Cerebellar nuclear complex (tissue), 1 donor: ENCODE data around the gene ZNF320.
"Not testable (repeated sequence)": the region's sequence is repeated elsewhere in the genome, so short reads cannot be mapped to it uniquely, and the experiment has no call there.

Experiments used
- DNase-seq, 2 experiments: peaks; one replicate each; lab custom pipeline; 2025; lab: John Stamatoyannopoulos, UW

The ZNF320 gene

DNA sequence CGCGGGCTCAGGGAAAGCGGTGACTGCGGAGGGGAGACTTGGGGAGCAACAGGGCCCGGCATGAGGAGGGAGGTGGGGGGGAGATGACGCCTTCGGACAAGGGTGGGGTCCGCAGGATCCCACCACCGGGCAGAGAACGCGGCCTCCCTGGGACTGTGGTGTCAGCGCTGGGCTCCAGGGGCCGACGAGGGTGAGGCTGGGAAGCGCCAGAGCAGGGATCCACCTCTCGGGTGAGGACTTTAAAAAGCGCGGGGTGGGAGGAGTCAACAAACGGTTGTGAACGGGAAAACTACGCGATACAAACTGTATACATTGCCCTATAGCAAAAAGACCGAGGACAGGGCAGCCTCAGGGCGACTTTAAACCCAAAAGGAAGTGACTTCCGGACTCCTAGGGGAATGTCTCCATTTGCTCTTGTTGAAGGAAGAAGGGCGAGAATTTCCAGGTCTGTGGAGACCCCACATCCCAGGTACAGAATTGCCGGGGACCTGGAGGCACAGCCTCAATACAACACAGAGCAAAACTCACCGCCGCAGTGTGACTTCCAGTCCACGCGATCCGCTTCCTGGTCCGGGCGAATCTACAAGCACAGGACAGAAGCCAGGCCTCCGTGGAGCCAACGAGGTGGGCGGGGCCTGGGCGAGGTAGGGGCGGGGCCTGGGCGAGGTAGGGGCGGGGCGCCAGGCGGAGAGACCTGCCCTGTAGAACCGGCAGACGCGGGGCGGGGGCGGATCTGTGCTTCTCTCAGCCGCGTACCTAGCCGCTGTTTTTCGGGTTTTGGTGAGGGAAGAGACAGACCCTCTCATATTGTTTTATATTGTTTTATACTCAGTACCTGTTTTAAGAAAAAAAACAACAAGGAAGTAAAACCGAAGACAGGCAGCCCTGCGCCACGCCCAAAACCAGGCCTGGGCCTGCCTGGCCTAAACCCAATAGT lies 25.7 kb upstream of the ZNF320 start, which contains the start of gene ZNF888:
ZNF888 (minus strand) TSS at position 588 of the 937 bp plus-strand sequence. CDS start 5,555 bp downstream, outside the sequence.
- peak; percentile 28 to 68 for DNase-seq

DNA sequence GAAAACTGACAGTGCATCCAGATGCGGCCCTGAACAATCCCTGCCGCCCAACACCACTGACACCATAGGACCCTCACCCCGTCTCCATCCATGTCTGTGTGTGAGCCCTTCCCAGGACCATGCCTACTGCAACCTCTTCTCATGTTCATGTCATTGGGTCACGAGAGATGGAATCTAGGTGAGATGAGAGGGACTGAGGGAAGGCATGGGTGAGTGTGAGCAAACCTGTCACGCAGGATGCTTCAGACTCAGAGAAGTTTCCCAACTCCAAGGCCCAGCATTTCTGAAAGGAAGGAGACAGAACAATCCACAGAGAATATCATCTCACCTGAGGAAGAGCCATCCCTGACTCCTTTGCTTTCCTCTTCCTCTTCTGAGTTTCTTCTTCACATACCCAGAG lies 20.1 kb upstream of the ZNF320 start:
- DNase-seq, result no peak

- DNase-seq, result no peak
Measured at GRCh38 chr19:52910648-52911047, 13.2 kb upstream of the ZNF320 start.

GRCh38 chr19:52904052-52904780 lies 6.8 kb upstream of the ZNF320 start:
- DNase-seq, result not testable (repeated sequence)

GRCh38 chr19:52901842-52902241 lies 4.4 kb upstream of the ZNF320 start:
- DNase-seq, result no peak

DNA sequence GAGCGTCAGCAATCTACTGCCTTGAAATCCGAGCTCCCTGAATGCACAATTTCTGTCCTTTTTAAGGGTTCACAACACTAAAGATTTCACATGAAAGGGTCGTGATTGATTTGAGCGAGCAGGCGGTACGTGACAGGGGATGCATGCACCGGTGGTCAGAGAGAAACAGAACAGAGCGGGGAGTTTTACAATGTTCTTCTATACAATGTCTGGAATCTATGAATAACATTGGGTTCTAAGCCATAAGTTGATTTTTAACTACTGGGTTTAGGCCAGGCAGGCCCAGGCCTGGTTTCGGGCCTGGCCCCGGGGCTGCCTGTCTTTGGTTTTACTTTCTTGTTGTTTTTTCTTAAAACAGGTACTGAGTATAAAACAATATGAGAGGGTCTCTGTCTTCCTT lies 1.2 kb upstream of the ZNF320 start:
- DNase-seq, result not testable (repeated sequence)

DNA sequence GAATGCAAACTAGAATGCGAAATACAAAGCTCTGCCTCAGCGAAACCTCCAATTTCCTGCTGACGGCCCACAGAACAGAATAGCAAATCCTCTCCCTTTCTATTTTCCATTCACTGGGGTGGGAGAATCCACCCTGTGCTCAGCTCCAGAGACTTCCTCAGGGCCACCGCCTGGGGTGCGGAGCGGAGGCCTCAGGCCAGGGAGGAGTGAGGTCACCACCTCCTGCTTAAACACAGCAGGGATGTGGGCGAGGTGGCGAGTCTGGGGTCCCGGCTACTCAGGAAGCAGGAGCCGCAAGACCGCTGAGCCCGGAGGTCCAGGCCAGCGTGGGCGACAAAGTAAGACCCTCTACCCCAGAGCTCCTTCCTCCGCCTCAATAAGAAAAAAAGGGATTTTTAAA lies 666 bp upstream of the ZNF320 start:
- DNase-seq, result no peak

GRCh38 chr19:52896431-52897137 lies 851 bp downstream of the ZNF320 start:
- DNase-seq, result no peak

GRCh38 chr19:52891336-52891735 lies 6.1 kb downstream of the ZNF320 start:
- no peak for DNase-seq

DNA sequence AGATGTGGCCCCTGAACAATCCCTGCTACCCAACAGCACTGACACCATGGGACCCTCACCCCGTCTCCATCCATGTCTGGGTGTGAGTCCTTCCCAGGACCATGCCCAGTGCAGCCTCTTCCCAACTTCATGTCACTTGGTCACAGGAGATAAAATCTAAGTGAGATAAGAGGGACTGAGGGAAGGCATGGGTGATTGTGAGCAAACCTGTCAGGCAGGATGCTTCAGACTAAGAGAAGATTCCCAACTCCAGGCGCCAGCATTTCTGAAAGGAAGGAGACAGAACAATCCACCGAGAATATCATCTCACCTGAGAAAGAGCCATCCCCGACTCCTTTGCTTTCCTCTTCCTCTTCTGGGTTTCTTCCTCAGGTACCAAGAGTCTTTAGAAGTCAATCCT lies 7.5 kb downstream of the ZNF320 start:
- no peak for DNase-seq

DNA sequence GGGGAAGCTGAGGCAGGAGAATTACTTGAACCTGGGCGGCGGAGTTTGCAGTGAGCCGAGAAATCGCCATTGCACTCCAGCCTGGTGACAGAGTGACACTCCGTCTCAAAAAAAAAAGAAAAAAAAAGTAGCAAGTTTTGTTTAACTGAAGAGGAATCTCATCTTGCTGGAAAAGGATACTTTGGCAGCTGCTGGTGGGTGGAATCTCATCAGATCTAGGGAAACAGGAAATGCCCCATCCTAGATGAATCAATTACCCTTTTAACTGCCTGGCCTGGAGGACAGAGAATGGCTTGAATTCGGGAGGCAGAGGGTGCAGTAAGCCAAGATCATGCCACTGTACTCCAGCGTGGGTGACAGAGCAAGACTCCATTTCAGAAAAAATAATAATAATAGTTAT lies 8.4 kb downstream of the ZNF320 start:
- DNase-seq, result no peak

DNA sequence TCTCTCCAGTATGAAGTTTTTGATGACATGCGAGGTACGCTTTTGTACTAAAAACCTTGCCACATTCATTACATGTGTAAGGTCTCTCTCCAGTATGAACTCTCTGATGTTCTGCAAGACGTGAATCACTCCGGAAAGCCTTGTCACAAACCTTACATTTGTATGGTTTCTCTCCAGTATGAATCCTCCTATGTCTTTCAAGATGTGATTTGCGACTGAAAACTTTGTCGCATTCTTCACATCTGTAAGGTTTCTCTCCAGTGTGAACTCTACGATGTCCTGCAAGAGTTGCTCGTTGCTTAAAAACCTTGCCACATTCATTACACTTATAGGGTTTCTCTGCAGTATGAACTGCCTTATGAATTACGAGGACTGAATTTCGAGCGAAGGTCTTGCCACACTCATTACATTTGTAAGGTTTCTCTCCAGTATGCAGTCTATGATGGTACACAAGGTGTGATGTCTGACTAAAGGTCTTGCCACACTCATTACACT lies 16.5 kb downstream of the ZNF320 start:
- no peak for DNase-seq

GRCh38 chr19:52872996-52873395 lies 24.4 kb downstream of the ZNF320 start:
- DNase-seq, result not testable (repeated sequence)

DNA sequence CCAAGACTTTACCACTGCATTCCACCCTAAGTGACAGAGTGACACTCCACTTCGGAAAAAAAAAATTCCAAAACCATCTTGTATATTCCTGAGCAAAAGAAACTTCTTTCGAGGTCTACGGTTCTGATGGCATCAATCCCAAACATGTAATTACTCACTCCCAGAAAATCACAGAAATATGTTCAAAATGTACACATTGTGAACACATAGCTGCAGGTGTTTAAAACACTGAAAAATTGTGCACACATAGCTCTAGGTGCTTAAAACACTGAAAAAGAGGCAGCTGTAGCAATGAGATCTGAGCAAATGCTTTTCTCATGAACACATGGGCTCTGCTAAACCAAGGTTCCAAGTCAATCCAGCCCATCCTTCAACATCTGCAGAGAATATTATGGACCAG lies 26.0 kb downstream of the ZNF320 start:
- DNase-seq, result no peak

- DNase-seq, result not testable (repeated sequence)
Measured at GRCh38 chr19:52868031-52868430, 29.4 kb downstream of the ZNF320 start.

GRCh38 chr19:52857378-52858191 lies 39.9 kb downstream of the ZNF320 start, which contains the start of gene ZNF468:
TSS of gene ZNF468 (minus strand) at chr19:52857619. CDS start at chr19:52854272, 3,347 bp downstream.
- peak in 1 of 2 experiments; percentile 61 for DNase-seq

DNA sequence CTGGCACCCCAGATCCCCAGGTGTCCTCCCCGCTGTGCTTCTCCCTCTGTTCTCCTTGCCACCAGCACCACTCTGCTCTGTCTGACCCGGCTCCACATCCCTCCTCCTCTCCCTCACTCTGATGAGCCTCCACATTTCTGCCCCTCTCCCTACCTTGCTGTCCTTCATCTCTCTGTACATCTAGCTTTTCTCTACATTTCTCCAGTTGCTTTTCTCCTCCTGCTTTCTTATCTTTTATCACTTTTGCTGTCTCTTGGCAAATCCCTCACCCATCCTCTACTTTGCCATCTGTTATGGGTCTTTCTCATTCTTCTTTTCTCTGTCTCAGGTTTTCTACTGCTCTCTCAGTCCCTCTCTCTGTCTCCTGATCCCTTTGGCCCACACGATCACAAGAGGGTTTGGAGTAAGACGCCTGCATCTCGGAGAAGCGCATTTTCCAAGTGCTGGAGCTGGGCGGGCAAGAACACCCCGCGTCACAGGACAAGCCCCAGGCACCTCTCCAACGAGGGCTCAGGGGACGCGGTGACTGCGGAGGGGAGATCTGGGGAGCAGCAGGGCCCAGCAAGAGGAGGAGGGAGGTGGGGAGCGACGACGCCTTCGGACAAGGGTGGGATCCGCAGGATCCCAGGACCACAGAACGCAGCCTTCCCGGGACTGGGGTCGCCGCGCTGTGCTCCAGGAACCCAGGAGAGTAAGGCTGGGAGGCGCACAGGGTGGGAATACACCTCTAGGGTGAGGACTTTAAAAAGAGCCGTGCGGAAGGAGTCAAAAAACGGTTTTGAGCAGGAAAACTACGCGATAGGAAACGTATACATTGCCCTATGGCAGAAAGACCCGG lies 40.7 kb downstream of the ZNF320 start:
- not testable (repeated sequence) for DNase-seq
